ENCODE data around the gene DUOX1.

Gene DUOX1

DNA sequence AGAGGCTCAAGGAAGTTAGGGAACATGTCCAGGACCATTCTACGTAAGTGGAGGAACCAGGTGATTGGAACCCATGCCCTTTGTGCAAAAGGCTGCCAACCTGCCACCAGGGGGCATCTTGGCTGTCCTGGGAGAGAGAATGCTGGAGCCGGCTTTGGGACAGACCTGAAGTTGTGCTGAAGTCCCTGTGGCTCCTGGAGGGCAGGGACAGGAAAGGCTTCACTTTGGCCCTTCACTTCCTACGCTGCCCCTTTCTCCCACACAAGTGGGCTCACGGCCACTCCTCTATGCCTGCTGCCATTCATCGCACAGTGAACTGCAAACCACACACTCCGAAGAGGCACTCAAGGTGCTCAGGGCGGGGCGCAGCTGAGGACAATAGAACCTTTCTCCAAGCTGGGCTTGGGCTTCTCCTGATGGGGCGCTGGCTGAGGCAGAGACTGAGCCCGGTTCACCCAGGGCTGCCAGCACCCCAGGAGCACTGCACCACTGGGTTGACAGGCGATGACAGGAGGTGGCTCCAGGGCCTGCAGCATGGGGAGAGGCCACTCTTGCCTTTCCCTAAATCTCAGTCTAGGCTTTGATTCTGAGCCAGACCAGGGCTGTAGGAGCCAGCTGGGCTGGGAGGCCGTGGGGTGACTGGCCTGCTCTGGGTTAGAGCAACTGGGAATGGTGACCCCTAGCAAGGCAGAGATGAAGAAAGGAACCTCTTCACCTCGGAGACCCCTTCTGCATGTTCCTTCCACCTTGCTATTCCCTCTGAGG is 49.6 kb downstream of the DUOX1 start:
- in situ Hi-C loops (cut with MboI; ENCODE audit: low pct_unique_long_range_greater_than_20kb, low sequenced_read_pairs): no loop called here
- DNase-seq: peak; percentile 53

DNA sequence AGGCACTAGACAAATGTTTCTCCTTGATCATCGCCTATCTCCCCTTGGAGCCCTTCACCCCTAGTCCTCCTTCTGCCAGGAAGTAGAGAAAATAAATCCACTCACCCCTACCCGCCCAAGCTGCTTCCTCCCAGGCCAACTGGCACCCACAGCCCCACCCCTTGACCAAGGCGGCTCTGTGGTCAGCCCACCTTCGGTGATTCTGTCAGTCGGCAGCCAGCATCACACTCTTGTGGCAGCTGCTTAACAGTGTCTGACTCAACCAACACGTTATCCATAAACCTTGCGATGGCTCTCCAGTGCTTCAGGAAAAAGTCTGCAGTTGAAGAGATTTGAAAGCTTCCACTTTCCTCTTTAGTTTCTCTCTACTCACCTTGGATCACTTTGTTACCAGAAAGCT is 50.4 kb downstream of the DUOX1 start:
- peak; percentile 47 for DNase-seq
- in situ Hi-C loops (cut with MboI; ENCODE audit: low pct_unique_long_range_greater_than_20kb, low sequenced_read_pairs): no loop called here

DNA sequence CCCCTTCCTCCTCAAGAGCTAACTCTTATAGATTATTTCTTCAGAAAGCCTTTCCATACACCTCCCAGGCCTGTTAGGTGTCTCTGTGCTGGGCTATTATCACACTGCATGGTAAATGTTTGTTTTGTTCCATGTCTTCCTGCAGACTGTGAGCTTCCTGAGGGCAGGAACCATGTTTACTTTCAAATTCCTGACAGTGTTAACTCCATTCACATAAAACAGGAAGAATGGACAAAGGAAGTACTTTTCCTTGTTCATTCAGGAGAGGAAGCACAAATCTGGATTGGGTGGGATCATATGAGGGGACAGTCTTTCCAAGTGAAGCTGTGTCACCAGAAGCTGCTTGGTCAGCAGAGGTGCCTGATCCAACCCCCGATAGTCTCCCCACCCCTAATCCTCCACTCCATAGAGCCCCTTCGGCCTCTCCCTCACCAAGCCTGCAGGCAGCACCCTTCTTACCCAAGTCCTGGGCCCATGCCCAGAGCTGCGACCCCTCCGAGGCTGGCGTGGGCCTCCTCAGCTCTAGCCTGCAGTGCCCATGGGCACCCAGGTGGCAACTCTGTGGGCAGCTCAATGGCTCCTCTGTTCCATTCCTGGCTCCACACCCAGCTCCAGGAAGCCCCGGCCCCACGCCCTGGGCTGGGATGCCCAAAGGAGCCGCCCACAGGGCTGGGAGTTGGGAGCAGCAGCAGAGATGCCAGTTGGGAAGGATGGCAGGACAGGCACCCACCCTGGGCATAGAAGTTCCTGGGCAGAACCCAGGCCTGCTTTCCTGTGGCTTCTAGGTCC is 51.0 kb downstream of the DUOX1 start:
- in situ Hi-C loops (cut with MboI; ENCODE audit: low pct_unique_long_range_greater_than_20kb, low sequenced_read_pairs): no loop called here

DNA sequence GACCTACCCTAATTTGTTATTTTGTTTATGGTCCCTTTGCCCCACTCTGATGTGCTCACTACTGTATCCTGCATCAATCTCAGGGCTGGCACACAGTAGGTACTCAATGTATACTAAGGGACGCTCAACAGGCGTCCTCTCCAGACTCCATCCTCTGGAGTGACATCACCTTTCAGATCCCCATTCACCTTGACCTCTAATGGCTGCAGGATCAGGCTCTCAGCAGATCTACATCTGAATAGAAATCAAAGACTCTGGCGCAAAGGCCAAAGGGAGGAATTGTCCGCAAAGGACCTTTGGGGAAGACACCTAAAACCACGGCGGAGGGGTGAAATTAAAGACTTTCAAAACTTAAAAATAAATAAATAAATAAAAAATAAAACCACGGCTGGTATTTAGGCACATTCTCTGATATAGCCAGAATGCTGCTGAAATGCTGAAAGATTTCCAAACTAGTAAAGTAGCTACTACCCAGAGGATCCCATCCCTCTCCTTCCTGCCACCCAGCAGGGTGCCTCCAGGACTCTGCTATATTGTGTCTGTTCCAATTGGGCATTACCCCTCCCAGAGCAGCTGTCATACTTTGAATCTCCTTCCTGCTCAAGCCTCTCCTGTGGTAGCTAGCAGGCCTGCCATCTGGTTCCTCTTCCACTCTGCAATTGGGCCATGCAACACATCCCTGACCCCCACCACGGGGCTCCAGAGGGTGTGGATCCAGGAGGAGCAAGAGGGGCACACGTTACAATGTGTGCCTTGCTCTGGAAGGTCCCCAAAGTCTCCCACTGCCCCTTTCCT is 51.9 kb downstream of the DUOX1 start:
- in situ Hi-C loops (cut with MboI; ENCODE audit: low pct_unique_long_range_greater_than_20kb, low sequenced_read_pairs): no loop called here
- DNase-seq: peak; percentile 69

More for the DNA sequence above, 51.0 kb downstream of the DUOX1 start:
- DNase-seq: no peak

DNA sequence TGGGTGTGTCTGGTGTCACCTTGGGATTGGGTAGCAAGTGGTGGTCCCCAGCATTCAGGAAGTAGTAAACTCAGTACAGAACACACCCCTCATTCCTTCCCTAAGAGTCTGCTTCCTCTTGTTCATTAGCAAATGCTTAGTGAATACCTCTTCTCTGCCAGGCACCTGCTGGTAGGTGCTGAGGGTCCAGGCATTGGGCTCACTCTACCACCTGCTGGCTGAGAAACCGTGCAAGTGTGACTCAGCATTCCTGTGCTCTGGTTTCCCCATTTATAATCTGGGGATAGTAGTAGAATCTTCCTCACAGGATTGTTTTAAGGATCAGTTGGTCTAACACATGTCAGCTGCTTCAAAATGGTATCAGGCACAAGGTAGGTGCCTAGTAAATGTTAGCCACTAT is 53.2 kb downstream of the DUOX1 start:
- peak; percentile 26 for DNase-seq
- in situ Hi-C loops (cut with MboI; ENCODE audit: low pct_unique_long_range_greater_than_20kb, low sequenced_read_pairs): no loop called here

- no peak for DNase-seq
- in situ Hi-C loops (cut with MboI; ENCODE audit: low pct_unique_long_range_greater_than_20kb, low sequenced_read_pairs): no loop called here
Observed at GRCh38 chr15:45183511-45183910, 53.7 kb downstream of the DUOX1 start.

DNA sequence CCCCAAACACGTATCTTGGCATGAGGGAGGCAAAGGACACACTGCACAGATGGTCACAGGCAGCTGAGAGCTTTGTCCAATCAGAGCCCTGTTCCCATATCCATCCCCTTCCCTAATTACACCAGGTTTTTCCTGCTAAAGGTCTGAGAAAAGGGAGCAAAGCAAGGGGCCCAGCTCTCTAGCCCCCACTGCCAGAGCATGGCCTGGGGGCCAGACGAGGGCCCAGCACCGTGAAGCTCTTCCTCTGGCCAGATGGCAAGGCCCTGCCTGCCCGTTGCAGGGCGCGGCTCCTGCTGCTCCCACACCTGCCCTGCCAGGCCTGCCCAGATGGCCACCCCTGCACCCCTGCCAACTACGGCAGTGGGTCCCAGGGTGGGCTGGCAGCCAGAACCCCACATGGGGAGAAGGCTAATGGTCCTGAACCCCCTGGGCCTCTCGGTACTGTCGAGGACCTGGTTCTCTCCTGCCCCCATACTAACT is 54.8 kb downstream of the DUOX1 start:
- no peak for DNase-seq
- in situ Hi-C loops (cut with MboI; ENCODE audit: low pct_unique_long_range_greater_than_20kb, low sequenced_read_pairs): no loop called here

DNA sequence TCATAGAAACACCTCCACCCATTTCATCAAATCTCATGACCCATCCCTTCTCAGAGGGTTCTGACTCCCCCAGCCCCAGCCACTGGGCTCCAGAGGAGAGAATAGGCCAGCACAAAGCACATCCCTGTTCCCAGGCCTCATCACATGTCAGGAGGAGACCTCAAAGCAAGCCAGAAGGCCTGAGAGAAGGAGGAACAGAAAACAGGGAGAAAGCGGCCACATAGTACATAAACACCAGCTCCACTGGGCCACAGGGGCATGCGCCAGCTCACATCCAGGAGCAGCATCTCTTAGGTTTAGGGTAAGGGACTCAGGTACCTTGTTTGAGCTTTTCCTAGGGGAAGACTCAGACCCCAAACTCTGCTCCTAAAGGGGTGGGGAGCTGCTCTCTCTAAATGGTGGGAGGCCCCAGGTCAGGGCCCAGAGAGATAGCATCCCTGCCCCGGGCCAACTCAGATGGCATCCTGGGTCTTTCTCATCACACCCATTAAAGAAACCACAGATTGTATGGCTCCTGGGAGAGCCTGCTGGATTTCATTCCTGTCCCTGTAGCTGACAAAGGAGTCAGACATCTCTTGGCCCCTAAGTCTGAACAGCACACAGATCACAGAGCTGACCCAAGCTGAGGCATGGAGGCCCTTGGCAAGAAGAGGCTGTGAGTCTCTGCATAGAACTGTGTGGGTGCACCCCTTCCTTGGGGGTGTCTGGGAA is 55.4 kb downstream of the DUOX1 start:
- in situ Hi-C loops (cut with MboI; ENCODE audit: low pct_unique_long_range_greater_than_20kb, low sequenced_read_pairs): no loop called here

DNA sequence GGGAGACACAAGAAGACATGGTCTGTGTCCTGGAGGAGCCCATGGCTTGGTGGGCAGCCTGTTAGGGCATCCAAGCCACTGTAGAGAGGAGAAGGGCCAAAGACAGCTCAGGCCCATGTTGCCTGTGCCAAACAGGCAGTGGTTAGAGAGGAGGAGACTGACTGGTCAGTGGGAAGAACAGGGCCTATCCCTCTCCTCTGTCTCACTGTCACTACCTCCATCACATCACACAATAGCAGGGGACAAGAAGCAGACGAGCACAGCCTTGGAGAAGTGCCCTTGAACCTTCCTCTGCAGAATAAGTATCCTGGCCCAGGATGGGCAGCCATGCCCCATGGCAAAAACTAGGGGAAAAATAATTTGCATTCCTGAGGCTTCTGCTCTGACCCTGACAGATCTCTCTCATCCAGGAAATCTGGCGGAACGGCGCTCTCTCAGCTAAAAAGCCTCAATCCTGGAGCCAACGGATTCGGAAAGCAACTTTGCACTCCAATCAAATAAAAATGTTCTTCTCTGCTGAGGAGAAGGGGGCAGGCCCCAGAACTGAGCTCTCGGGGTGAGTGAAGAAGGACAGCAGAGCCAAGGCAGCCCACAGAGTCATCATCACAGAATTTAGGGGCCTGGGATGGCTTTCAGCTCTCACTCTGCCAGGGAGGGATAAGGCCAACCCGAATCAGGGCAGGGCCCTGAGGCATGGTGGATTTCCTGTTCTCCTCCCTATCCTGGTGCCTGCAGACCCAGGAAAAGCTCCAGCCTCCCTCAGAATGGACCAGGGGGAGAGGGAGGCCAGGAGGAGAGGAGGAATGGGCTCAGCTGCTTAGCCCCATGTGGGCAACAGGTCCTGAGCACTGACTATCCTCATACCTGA is 56.3 kb downstream of the DUOX1 start:
- in situ Hi-C loops (cut with MboI; ENCODE audit: low pct_unique_long_range_greater_than_20kb, low sequenced_read_pairs): no loop called here
- no peak for DNase-seq

More for the DNA sequence above, 55.4 kb downstream of the DUOX1 start:
- DNase-seq: no peak

DNA sequence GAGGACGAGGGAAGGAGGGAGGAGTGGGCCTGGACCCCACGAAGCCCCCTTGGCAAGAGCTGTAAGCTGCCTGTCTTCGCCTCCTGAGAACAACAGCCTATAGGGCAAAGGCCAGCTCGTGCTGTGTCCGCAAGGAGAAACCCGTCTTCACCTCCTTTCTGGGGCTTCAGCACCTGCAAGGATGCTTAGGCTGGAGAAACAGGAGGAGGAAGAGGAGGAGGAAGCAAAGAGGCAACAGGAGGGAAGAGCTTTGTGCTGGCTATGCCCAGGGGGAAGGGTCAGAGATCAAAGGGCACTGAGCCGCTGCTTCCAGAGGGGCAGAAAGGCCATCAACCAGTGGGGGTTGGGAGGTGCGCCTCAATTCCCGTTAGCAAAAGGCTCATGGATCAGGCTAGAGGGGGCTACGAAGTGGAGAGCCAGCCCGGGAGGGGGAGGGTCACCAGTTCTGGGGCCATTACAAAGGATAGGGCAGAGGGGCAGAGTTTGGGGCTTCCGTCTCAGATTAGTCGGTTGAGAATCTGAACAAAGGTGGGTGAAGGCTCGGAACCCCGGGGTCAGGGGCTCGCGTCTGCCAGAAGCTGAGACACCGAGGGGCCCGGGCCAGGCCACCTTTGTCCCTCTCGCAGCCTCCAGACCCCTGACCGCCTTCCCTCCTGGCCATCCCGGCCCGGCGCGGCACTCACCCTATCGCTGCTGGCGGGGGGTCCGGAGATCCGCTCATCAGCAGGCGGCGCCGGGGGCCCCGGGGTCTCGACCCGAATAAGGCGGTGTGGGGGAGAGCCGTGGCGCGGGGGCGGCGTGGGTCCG is 57.2 kb downstream of the DUOX1 start:
- no peak for DNase-seq
- in situ Hi-C loops (cut with MboI; ENCODE audit: low pct_unique_long_range_greater_than_20kb, low sequenced_read_pairs): no loop called here

DNA sequence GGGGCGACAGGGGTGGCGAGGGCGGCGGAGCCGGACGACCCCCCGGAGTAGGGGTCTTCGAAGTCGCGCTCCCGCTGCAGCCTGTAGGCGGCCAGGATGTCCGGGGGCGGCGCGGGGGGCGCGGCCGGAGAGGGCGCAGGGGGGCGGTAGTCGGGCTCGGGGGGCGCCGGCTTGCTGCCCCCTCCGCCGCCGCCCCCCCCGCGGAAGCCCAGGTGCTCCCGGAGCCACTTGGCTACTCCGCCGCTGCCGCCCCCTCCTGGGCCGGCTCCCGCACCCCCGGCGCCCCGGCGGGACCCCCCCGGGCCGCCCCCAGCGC is 57.7 kb downstream of the DUOX1 start:
- in situ Hi-C loops (cut with MboI; ENCODE audit: low pct_unique_long_range_greater_than_20kb, low sequenced_read_pairs): no loop called here
- no peak for DNase-seq

DNA sequence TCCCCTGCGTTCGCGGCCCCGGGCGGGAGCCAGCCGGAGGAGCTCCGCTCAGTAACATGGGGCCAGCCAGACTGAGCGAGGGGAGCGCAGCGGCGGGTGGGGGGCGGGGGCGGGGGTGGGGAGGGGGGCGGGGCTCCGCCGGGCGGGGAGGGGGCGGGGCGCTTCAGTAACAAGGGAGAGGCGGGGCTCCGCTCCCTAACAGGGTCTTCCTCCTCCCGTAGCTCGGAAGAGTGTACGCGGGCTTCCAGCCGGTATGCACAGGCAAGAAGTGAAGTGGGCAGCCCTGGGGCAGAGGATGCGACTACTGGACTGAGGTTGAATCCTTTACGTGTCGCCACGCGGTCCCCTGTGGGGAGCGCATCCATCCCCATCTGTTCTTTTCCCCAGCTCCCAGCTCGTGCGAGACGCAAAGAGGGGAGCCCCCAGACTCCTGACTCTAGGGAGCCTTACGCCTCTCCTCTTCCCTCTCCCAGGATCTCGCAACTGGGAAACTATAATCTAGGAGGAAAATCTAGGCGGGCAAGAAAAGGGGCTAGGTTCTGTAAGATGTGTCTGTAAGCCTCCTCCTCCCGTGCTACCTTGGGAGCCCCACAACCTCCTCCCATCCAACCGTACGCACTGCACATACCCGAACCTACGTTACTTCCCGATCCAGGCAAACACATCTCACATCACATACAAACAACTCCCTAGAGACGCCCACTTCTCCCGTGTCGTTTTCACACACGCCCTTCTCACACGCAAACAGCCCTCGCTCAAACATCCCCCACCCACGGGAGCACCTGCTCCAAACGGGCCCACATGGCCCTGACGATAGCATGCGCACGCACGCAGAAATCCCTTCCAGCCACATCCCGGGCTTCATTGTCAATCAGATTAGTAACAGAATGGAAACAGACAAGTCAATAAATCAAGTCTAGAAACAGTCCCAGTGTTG is 58.4 kb downstream of the DUOX1 start, which contains the start of gene SHF:
SHF (minus strand) TSS at position 73 of the 937 bp plus-strand sequence; CDS start at position 58, 15 bp downstream.
- peak; percentile 58 for DNase-seq
- in situ Hi-C loops (cut with MboI; ENCODE audit: low pct_unique_long_range_greater_than_20kb, low sequenced_read_pairs): no loop called here

- in situ Hi-C loops (cut with MboI; ENCODE audit: low pct_unique_long_range_greater_than_20kb, low sequenced_read_pairs): no loop called here
- DNase-seq: no peak
Observed at GRCh38 chr15:45197512-45197911, 67.7 kb downstream of the DUOX1 start.

GRCh38 chr15:45198337-45199135 is 68.7 kb downstream of the DUOX1 start:
- DNase-seq: peak; percentile 98
- in situ Hi-C loops (cut with MboI; ENCODE audit: low pct_unique_long_range_greater_than_20kb, low sequenced_read_pairs): no loop called here

GRCh38 chr15:45199136-45199810 is 69.5 kb downstream of the DUOX1 start:
- DNase-seq: peak; percentile 57
- in situ Hi-C loops (cut with MboI; ENCODE audit: low pct_unique_long_range_greater_than_20kb, low sequenced_read_pairs): no loop called here
